Measurements from ENCODE around the gene RARRES1.

The RARRES1 gene

GRCh38 chr3:158743664-158744566, 11.7 kb upstream of the RARRES1 start:
- no peaks in the 10 kb centered on the region for H3K9me3 ChIP-seq (ENCODE audit: control extremely low read depth in 1 of 5, control insufficient read depth in 4 of 5, insufficient read depth in 2 of 5, low read depth in 1 of 5, low read length in 4 of 5)
- POLR2A ChIA-PET: no interaction called here
- 75% methylated on average over 3 of the region's 5 CpGs for WGBS (ENCODE audit: insufficient coverage)
- no peak overlapping the region for H3K4me3 ChIP-seq (ENCODE audit: control insufficient read depth in 1 of 7, extremely low read depth in 1 of 7, insufficient read depth in 4 of 7, low read depth in 2 of 7, low read length in 6 of 7)
- H3K4me1 ChIP-seq (ENCODE audit: control extremely low read depth in 1 of 4, control insufficient read depth in 4 of 4, insufficient read depth in 4 of 4, low read length in 3 of 4): peaks cover 0 to 18% (median 11%) of the 10 kb centered on the region in 4 experiments
- peak overlapping the region in 1 of 2 experiments; percentile 39 for H3K27ac ChIP-seq (ENCODE audit: insufficient read depth in 1 of 2, low read depth in 1 of 2, low read length in 2 of 2, poor library complexity in 1 of 2, severe bottlenecking in 2 of 2)
- no peaks in the 10 kb centered on the region for H3K27me3 ChIP-seq (replicated peaks in 2 of 5; ENCODE audit: control insufficient read depth in 4 of 5, insufficient read depth in 5 of 5, low read length in 4 of 5)
- no peaks in the 10 kb centered on the region for H3K36me3 ChIP-seq (ENCODE audit: control insufficient read depth in 4 of 4, insufficient read depth in 4 of 4, low read length in 3 of 4)
- CTCF ChIA-PET: interaction anchor here (0.8 to 1.2 kb wide), 3 partner anchors 8 to 93 kb away, joined by 3 read pairs; no protein-coding TSS in a partner anchor
- peak; percentile 52 to 80 (median 61) for DNase-seq

DNA sequence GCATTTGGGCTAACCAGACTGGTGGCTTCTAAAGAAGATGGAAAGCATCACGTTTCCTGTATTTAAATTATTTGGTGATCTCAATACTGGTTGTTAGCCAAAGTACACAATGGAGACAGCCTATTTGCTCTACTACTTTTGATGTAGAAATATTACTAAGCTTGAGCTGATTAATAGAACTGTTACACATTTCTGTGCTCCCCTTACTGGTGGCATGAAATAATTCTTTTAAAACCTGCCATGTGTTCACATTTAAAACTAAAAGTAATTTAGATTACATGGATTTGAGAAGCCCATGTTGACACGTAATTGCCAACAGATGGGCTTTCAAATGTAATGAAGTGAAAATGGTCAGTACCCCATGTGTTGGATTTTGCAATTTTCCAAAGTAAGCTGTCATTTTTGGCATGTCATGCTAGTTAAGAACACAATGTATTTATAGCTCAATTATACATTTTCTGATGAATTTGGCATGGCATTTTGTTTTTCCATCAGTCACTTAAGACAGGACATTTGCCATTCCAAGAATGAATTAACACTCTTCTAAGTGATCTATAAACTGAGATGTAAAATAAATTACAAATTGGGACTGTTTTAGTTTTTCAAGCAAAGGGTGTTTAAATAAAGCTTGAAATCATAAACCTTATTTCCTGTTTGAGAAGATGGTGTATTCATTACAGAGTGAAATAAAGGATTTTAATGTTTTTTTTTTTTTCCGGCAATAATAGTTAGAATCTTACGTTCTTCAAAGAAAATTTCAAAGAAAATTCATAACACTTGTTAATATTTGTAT, 10.8 kb upstream of the RARRES1 start:
- no peak overlapping the region for H3K27ac ChIP-seq (ENCODE audit: insufficient read depth in 1 of 2, low read depth in 1 of 2, low read length in 2 of 2, poor library complexity in 1 of 2, severe bottlenecking in 2 of 2)
- 100% methylated on average over 1 of the region's 4 CpGs for WGBS (ENCODE audit: insufficient coverage)
- DNase-seq: no peak
- H3K27me3 ChIP-seq (replicated peaks in 2 of 5; ENCODE audit: control insufficient read depth in 4 of 5, insufficient read depth in 5 of 5, low read length in 4 of 5): no peaks in the 10 kb centered on the region
- H3K4me3 ChIP-seq (ENCODE audit: control insufficient read depth in 1 of 7, extremely low read depth in 1 of 7, insufficient read depth in 4 of 7, low read depth in 2 of 7, low read length in 6 of 7): no peak overlapping the region
- H3K9me3 ChIP-seq (ENCODE audit: control extremely low read depth in 1 of 5, control insufficient read depth in 4 of 5, insufficient read depth in 2 of 5, low read depth in 1 of 5, low read length in 4 of 5): no peaks in the 10 kb centered on the region
- ChIA-PET CTCF (interaction anchor here (0.8 to 1.2 kb wide), 2 partner anchors 22 to 92 kb away, joined by 3 read pairs; no protein-coding TSS in a partner anchor), POLR2A (no interaction called here)
- H3K36me3 ChIP-seq (ENCODE audit: control insufficient read depth in 4 of 4, insufficient read depth in 4 of 4, low read length in 3 of 4): no peaks in the 10 kb centered on the region
- H3K4me1 ChIP-seq (ENCODE audit: control extremely low read depth in 1 of 4, control insufficient read depth in 4 of 4, insufficient read depth in 4 of 4, low read length in 3 of 4): peaks cover 0 to 10% (median 3%) of the 10 kb centered on the region in 4 experiments

- CTCF ChIA-PET: interaction anchor here (1.9 kb wide), 1 partner anchor 80 kb away, joined by 5 read pairs; no protein-coding TSS in a partner anchor
- POLR2A ChIA-PET: no interaction called here
- 100% methylated on average over 3 of the region's 3 CpGs for WGBS (ENCODE audit: insufficient coverage)
Measured at GRCh38 chr3:158739661-158740060, 7.4 kb upstream of the RARRES1 start.

GRCh38 chr3:158739078-158739477, 6.8 kb upstream of the RARRES1 start:
- Histone ChIP-seq H3K36me3 (ENCODE audit: control insufficient read depth in 4 of 4, insufficient read depth in 4 of 4, low read length in 3 of 4) (no peaks in the 10 kb centered on the region), H3K27me3 (replicated peaks in 2 of 5; ENCODE audit: control insufficient read depth in 4 of 5, insufficient read depth in 5 of 5, low read length in 4 of 5) (no peaks in the 10 kb centered on the region), H3K9me3 (ENCODE audit: control extremely low read depth in 1 of 5, control insufficient read depth in 4 of 5, insufficient read depth in 2 of 5, low read depth in 1 of 5, low read length in 4 of 5) (peaks cover 0 to 10% (median 8%) of the 10 kb centered on the region in 5 experiments), H3K4me3 (ENCODE audit: control insufficient read depth in 1 of 7, extremely low read depth in 1 of 7, insufficient read depth in 4 of 7, low read depth in 2 of 7, low read length in 6 of 7) (no peak overlapping the region), H3K27ac (ENCODE audit: insufficient read depth in 1 of 2, low read depth in 1 of 2, low read length in 2 of 2, poor library complexity in 1 of 2, severe bottlenecking in 2 of 2) (no peak overlapping the region), H3K4me1 (ENCODE audit: control extremely low read depth in 1 of 4, control insufficient read depth in 4 of 4, insufficient read depth in 4 of 4, low read length in 3 of 4) (no peaks in the 10 kb centered on the region)
- CTCF ChIA-PET: no interaction called here
- WGBS (ENCODE audit: insufficient coverage): 80% methylated on average over 4 of the region's 4 CpGs
- DNase-seq: no peak
- POLR2A ChIA-PET: no interaction called here

More at GRCh38 chr3:158739661-158740060, 7.4 kb upstream of the RARRES1 start:
- H3K4me3 ChIP-seq (ENCODE audit: control insufficient read depth in 1 of 7, extremely low read depth in 1 of 7, insufficient read depth in 4 of 7, low read depth in 2 of 7, low read length in 6 of 7): no peak overlapping the region
- no peaks in the 10 kb centered on the region for H3K4me1 ChIP-seq (ENCODE audit: control extremely low read depth in 1 of 4, control insufficient read depth in 4 of 4, insufficient read depth in 4 of 4, low read length in 3 of 4)
- no peaks in the 10 kb centered on the region for H3K27me3 ChIP-seq (replicated peaks in 2 of 5; ENCODE audit: control insufficient read depth in 4 of 5, insufficient read depth in 5 of 5, low read length in 4 of 5)
- no peaks in the 10 kb centered on the region for H3K36me3 ChIP-seq (ENCODE audit: control insufficient read depth in 4 of 4, insufficient read depth in 4 of 4, low read length in 3 of 4)
- no peak for DNase-seq
- no peak overlapping the region for H3K27ac ChIP-seq (ENCODE audit: insufficient read depth in 1 of 2, low read depth in 1 of 2, low read length in 2 of 2, poor library complexity in 1 of 2, severe bottlenecking in 2 of 2)
- peaks cover 0 to 9% (median 8%) of the 10 kb centered on the region in 5 experiments for H3K9me3 ChIP-seq (ENCODE audit: control extremely low read depth in 1 of 5, control insufficient read depth in 4 of 5, insufficient read depth in 2 of 5, low read depth in 1 of 5, low read length in 4 of 5)

GRCh38 chr3:158738653-158739052, 6.4 kb upstream of the RARRES1 start:
- ChIA-PET POLR2A (no interaction called here), CTCF (interaction anchor here (1.1 to 1.6 kb wide), 2 partner anchors 10 to 71 kb away, joined by 3 to 6 read pairs; no protein-coding TSS in a partner anchor)
- no peaks in the 10 kb centered on the region for H3K36me3 ChIP-seq (ENCODE audit: control insufficient read depth in 4 of 4, insufficient read depth in 4 of 4, low read length in 3 of 4)
- 98% methylated on average over 4 of the region's 6 CpGs for WGBS (ENCODE audit: insufficient coverage)
- H3K27me3 ChIP-seq (replicated peaks in 2 of 5; ENCODE audit: control insufficient read depth in 4 of 5, insufficient read depth in 5 of 5, low read length in 4 of 5): no peaks in the 10 kb centered on the region
- H3K9me3 ChIP-seq (ENCODE audit: control extremely low read depth in 1 of 5, control insufficient read depth in 4 of 5, insufficient read depth in 2 of 5, low read depth in 1 of 5, low read length in 4 of 5): peaks cover 0 to 10% (median 8%) of the 10 kb centered on the region in 5 experiments
- no peak overlapping the region for H3K27ac ChIP-seq (ENCODE audit: insufficient read depth in 1 of 2, low read depth in 1 of 2, low read length in 2 of 2, poor library complexity in 1 of 2, severe bottlenecking in 2 of 2)
- H3K4me1 ChIP-seq (ENCODE audit: control extremely low read depth in 1 of 4, control insufficient read depth in 4 of 4, insufficient read depth in 4 of 4, low read length in 3 of 4): no peaks in the 10 kb centered on the region
- DNase-seq: no peak
- no peak overlapping the region for H3K4me3 ChIP-seq (ENCODE audit: control insufficient read depth in 1 of 7, extremely low read depth in 1 of 7, insufficient read depth in 4 of 7, low read depth in 2 of 7, low read length in 6 of 7)

DNA sequence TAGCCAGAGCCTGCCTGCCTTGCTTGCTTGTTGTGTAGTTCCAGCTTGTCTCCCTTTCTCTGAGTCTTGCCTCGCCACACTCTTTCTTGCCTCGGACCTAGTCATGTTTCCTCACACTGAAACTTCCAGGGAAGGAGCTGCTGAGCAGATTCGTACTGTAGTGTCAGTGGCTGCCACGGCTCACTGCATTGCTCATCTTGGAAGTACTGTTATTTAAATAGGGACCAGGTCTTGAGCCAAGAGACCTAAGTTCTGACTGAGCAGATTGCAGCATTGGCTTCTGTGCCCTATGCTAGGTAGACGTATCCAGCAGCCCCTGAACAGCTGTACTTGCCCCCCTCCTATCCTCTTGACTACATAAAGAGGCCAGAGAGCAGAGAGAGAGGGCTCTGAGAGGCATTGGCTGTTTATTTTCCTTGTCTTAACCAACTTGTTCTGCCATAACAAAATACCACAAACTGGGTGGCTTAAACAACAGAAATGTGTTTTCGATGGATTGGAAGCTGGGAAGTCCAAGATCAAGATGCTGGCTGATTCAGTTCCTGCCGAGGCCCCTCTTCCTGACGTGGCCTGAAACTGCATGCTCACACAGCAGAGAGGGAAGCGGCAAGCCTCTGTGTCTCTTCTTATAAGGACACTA, 5.8 kb upstream of the RARRES1 start:
- WGBS (ENCODE audit: insufficient coverage): 97% methylated on average over 5 of the region's 9 CpGs
- H3K27me3 ChIP-seq (replicated peaks in 2 of 5; ENCODE audit: control insufficient read depth in 4 of 5, insufficient read depth in 5 of 5, low read length in 4 of 5): no peaks in the 10 kb centered on the region
- peaks cover 0 to 10% (median 8%) of the 10 kb centered on the region in 5 experiments for H3K9me3 ChIP-seq (ENCODE audit: control extremely low read depth in 1 of 5, control insufficient read depth in 4 of 5, insufficient read depth in 2 of 5, low read depth in 1 of 5, low read length in 4 of 5)
- no peaks in the 10 kb centered on the region for H3K36me3 ChIP-seq (ENCODE audit: control insufficient read depth in 4 of 4, insufficient read depth in 4 of 4, low read length in 3 of 4)
- ChIA-PET CTCF (interaction anchor here (1.1 to 1.6 kb wide), 2 partner anchors 9 to 71 kb away, joined by 3 to 6 read pairs; no protein-coding TSS in a partner anchor), POLR2A (no interaction called here)
- H3K27ac ChIP-seq (ENCODE audit: insufficient read depth in 1 of 2, low read depth in 1 of 2, low read length in 2 of 2, poor library complexity in 1 of 2, severe bottlenecking in 2 of 2): no peak overlapping the region
- no peak overlapping the region for H3K4me3 ChIP-seq (ENCODE audit: control insufficient read depth in 1 of 7, extremely low read depth in 1 of 7, insufficient read depth in 4 of 7, low read depth in 2 of 7, low read length in 6 of 7)
- H3K4me1 ChIP-seq (ENCODE audit: control extremely low read depth in 1 of 4, control insufficient read depth in 4 of 4, insufficient read depth in 4 of 4, low read length in 3 of 4): no peaks in the 10 kb centered on the region
- DNase-seq: no peak

Data from common myeloid progenitor, CD34-positive (primary cell).